HG03103 (cell line): Measurements from ENCODE around the gene MSN.
"Not testable (repeated sequence)": the region's sequence is repeated elsewhere in the genome, so short reads cannot be mapped to it uniquely, and the experiment has no call there.

Source experiments
- ATAC-seq: cut with Tn5 transposase; IDR thresholded peaks from one replicate; pipeline ENCODE4 v1.9.1; 2021; ENCODE audit warnings: low read depth; ENCODE audit not compliant: unreplicated experiment

MSN gene

GRCh38 chrX:65712005-65712806 lies 44.8 kb downstream of the MSN start:
- ATAC-seq: no peak

- no peak for ATAC-seq
Observed at GRCh38 chrX:65718538-65718937, 51.1 kb downstream of the MSN start.

GRCh38 chrX:65720381-65720964 lies 53.0 kb downstream of the MSN start:
- ATAC-seq: no peak

- ATAC-seq: peak; percentile 77
Observed at GRCh38 chrX:65723706-65724105, 56.3 kb downstream of the MSN start.

- no peak for ATAC-seq
Observed at GRCh38 chrX:65726715-65727114, 59.3 kb downstream of the MSN start.

- ATAC-seq: no peak
Observed at GRCh38 chrX:65731684-65732289, 64.3 kb downstream of the MSN start.

GRCh38 chrX:65740909-65741308 lies 73.5 kb downstream of the MSN start:
- no peak for ATAC-seq

- ATAC-seq: no peak
Observed at GRCh38 chrX:65741823-65742222, 74.4 kb downstream of the MSN start.

GRCh38 chrX:65744965-65745364 lies 77.5 kb downstream of the MSN start:
- ATAC-seq: no peak

- no peak for ATAC-seq
Observed at GRCh38 chrX:65745427-65745826, 78.0 kb downstream of the MSN start.

- ATAC-seq: no peak
Observed at GRCh38 chrX:65745992-65746391, 78.5 kb downstream of the MSN start.

- ATAC-seq: peak; percentile 69
Observed at GRCh38 chrX:65750674-65751469, 83.4 kb downstream of the MSN start.

GRCh38 chrX:65751519-65751918 lies 84.1 kb downstream of the MSN start:
- no peak for ATAC-seq

- no peak for ATAC-seq
Observed at GRCh38 chrX:65752294-65752693, 84.8 kb downstream of the MSN start.

- no peak for ATAC-seq
Observed at GRCh38 chrX:65755786-65756185, 88.3 kb downstream of the MSN start.

- ATAC-seq: no peak
Observed at GRCh38 chrX:65757943-65758342, 90.5 kb downstream of the MSN start.

- ATAC-seq: no peak
Observed at GRCh38 chrX:65758505-65758904, 91.1 kb downstream of the MSN start.

GRCh38 chrX:65759525-65759924 lies 92.1 kb downstream of the MSN start:
- ATAC-seq: not testable (repeated sequence)

GRCh38 chrX:65769564-65770292 lies 102.3 kb downstream of the MSN start:
- no peak for ATAC-seq

- no peak for ATAC-seq
Observed at GRCh38 chrX:65772842-65773241, 105.4 kb downstream of the MSN start.
